Midbrain (tissue), 1 donor: ENCODE measurements around the gene HDLBP.
"Not testable (repeated sequence)": the region's sequence is repeated elsewhere in the genome, so short reads cannot be mapped to it uniquely, and the experiment has no call there.

Source experiments
- DNase-seq: peaks from one replicate; lab custom pipeline; 2025; lab: John Stamatoyannopoulos, UW

Gene HDLBP

DNA sequence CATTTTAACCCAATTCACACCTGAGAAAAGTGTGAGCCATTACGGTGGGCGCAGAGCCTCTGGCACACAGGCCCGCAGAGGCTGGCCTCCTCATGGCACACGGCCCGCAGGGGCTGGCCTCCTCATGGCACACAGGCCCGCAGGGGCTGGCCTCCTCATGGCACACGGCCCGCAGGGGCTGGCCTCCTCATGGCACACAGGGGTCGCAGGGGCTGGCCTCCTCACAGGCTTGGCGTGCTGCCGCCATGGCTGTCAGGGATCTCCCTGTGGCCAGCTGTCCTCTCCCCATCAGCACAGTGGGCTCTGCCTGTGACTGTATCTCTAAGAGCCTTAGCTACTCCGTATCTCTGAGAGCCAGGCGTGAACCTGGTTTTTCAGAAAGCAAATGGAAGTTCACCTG is 102.4 kb downstream of the HDLBP start:
- DNase-seq, result no peak

DNA sequence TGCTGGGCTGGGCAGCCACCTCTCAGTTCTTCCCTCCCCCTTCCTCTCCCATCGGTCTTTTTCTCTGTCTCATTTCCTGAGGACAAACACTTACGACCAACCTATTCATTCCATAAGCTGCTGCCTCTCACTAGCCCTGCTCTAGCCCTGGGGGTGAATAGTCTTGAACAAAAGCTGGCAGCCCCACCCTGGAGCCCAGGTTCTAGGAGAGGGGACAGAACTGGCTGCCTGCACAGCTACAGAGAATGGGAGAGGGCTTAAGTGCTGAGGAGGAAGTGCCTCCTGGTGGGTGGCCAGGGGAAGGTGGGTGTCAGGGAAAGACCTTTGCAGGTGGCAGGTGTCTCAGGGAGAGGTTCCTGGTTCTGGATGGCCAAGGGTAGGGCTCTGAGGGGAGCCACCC is 104.2 kb downstream of the HDLBP start:
- DNase-seq, result no peak

DNA sequence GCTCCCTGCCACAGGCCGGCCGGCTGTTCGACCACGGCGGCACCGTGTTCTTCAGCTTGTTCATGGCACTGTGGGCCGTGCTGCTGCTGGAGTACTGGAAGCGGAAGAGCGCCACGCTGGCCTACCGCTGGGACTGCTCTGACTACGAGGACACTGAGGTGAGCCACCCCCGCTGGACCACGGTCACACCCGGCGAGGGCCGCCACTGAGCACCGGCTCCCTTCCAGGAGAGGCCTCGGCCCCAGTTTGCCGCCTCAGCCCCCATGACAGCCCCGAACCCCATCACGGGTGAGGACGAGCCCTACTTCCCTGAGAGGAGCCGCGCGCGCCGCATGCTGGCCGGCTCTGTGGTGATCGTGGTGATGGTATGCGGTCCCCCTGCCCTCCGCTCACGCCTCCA is 106.2 kb downstream of the HDLBP start:
- DNase-seq, result no peak

DNA sequence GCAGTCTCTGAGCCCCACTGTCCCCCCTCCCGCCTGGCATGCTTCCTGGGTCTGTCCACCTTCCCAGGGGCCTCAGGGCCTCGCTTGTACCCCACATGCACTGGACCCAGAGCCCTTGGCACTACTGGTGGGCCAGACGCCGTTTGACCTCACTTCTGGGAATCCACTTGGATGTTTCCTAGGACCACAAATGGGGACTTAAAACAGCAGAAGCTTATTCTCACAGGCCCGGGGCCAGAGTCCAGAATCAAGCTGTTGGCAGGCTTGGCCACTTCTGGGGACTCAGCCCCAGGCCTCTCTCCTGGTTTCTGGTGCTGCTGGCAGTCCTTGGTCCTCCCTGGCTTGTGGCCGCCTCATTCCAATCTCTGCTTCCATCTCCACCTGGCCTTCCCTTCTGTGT is 107.4 kb downstream of the HDLBP start:
- DNase-seq, result peak; percentile 48

DNA sequence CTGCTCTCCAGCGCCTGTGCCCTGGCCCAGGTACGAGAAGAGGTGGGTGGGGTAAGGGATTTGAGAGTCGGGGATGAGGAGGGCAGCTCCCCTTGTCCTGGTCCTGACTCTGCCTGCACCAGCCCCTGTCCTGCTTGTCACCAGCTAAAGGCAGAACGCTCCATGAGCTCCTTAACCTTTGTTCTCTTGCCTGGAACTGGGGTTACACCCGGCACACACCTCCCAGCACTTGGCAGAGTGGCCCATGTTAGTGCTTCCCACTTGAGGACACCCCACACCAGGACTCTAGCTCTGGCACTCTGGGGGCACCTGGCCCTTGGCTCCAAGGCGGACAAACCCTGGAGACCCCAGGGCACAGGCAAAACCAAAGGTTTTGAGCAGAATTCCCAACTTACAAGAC is 107.8 kb downstream of the HDLBP start:
- no peak for DNase-seq

DNA sequence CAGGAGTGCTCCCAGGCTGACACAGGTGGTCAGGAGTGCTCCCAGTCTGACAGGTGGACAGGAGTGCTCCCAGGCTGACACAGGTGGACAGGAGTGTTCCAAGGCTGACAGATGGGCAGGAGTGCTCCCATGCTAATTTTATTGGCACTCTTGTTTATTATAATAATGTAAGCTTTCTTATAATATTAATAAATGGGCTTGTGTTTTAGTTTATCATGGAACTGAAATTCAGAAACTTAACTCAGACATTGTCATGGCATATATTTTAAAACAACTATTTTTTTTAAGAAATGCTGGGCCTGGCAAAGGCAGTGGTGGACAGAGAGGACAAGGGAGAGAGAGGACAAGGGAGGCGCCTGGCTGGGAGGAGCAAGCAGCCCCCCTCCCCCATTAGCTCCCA is 108.3 kb downstream of the HDLBP start:
- DNase-seq, result no peak

DNA sequence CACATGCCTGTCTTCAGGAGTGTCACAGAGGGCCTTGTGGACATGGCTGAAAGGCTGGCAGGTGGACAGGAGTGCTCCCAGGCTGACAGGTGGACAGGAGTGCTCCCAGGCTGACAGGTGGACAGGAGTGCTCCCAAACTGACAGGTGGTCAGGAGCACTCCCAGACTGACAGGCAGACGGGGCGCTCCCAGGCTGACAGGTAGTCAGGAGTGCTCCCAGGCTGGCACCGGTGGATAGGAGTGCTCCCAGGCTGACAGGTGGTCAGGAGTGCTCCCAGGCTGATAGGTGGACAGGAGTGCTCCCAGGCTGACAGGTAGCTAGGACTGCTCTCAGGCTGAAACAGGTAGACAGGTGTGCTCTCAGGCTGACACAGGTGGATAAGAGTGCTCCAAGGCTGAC is 110.4 kb downstream of the HDLBP start:
- no peak for DNase-seq

DNA sequence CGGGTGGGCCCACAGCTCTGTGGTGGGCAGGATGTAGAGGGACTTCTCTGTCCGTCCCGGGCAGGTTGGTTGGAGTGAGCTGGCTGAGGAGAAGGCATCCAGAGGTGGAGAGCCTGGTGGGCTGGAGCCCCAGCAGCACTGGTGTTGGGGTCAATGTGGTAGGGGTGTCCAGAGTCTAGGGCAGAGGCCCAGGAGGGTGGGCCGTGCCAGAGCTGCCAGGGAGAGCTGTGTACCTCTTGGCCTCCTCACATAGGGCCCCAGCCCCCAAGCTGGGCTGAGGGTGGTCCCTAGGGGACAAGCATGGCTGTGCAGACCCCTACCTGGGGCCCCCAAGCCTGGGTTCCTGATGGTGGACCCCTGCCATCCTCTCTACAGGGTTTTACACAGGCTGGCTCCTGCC is 111.0 kb downstream of the HDLBP start:
- DNase-seq, result no peak

DNA sequence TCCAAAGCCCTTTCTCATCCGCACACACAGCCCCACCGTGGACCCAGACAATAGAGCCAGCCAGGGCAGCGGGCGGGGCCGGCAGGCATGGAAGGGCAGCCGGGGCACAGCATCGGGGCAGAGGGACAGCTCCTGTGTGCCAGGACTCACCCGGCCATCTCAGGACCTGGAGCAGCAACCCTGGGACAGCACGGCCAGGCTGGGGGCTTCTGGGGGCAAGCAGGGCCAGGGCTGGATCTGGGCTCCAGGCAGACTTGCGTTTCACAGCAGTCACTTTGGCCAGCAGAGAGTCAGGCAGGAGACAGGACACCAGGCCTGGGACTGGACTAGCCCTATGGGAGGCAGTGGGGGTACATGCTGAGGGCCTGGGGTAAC is 111.5 kb downstream of the HDLBP start:
- no peak for DNase-seq

DNA sequence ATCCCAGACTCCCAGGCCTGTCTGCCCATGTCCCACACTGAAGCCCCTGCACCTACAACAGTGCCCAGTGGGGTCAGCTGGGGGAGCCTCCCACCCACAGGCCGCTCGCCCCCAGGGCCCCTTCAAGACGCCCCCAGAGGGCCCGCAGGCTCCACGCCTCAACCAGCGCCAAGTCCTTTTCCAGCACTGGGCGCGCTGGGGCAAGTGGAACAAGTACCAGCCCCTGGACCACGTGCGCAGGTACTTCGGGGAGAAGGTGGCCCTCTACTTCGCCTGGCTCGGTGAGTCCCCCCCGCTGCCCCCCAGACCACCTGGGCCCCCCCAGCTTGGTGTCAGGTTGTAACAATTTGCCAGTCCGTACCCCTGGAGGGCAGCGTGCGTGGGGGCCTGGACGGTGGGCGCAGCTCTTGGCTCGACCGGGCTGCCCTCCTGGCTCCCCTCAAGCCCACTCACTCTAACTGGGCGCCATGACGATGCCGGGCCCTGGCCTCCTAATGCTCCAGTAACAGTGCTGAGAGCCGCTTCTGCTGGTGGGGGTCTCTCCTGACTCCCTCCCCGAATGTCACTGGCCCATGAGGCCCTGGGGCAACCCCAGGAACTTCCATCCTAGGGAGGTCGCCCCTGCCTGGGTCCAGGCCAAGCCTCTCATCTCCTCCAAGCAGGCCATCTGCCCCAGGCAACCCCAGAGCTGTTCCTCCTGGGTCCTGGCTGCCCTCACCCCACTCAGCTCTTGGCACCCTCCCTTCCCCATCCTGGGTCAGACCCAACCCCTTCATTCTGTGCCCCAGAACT is 112.1 kb downstream of the HDLBP start:
- no peak for DNase-seq

DNA sequence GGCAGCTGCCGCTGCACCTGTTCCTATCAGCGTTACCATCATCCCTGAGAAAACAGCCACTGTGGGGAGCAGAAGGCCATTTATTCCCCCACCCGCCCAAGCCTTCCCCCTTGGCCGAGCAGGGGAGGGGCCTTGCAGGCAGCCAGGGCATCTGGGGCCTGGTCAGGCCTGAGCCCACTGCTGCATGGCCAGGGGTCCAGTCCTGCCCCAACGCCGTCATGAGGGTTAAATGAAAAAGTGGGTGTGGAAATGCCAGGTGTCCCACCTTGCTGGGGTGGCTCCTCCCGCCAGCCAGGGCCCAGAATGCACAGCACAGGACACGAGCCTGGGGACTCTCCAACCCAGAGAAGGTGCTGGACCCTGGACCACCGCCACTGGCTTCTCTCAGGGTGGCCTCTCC is 112.8 kb downstream of the HDLBP start:
- DNase-seq, result no peak

DNA sequence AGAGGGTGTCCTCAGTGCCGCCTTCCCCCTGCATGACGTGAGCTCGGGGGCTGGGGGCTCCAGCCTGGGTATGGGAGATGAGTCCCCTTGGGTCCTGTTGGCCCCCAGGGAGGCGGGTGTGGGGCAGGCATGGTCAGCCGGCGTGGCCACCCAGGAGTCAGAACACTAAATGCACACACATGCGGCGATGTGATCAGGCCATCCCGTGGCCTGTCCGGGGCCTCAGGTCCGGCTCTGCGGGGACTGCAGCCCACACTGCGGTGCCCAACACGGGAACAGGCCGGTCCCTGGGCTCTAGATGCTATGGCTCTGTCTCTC is 113.2 kb downstream of the HDLBP start:
- no peak for DNase-seq

DNA sequence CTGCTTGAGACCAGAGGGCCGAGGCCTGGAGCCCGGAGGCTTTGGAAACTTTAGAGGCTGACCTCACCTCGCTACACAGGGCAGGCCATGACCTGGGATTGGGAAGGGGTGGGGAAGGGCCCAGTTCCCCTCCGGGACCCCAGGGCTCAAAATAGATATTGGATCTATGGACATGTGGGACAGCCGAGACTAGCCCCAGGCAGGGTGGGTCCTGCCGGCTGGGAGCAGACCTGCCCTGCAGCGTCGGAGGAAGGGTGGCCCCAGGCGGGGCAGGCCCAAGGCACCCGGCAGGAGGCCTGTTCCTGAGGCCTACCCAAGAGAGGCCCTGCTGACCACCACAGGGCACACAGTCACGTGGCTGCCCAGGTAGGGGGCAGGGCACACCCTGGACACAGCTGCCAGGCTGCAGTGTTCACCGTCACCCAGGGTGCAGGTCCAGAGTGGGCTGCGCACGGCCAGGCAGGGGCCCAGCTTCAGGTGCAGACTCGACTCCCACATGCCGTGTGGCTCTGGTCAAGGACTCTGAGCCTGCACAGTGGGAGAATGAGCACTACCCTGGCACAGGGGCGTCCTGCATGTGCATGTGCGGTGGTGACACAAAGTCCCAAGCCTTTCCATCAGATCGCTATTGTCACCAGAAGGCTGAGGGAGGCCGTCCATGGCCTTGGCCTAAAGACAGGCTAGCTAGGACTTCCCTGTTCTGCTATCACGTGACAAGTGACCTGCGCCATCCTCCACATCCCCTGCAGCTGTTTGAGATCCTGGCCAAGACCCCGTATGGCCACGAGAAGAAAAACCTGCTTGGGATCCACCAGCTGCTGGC is 113.8 kb downstream of the HDLBP start:
- no peak for DNase-seq

DNA sequence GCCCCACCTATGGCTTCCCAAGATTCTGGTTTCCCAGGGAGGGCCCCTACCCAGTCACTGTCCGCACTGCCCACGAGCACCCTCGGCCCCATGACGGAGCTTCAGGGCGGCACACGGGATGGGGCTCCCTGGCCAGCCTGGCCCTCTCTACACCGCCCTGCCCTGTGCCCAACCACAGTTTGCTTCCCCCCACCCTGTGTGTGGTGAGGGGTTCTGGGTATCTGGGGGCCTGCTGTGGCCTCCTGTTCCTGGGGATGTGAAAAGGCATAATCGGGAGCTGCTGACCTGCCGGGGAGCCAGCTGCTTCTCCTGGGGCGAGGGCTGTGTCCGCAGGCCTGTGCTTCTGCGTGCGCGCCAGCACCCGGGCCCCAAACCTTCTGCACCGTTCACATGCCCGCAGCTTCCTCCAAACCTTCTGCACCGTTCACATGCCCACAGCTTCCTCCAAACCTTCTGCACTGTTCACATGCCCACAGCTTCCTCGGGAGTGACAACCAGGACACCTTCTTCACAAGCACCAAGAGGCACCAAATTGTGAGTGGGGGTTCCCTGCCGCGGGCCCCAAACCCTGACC is 114.6 kb downstream of the HDLBP start:
- DNase-seq, result no peak

DNA sequence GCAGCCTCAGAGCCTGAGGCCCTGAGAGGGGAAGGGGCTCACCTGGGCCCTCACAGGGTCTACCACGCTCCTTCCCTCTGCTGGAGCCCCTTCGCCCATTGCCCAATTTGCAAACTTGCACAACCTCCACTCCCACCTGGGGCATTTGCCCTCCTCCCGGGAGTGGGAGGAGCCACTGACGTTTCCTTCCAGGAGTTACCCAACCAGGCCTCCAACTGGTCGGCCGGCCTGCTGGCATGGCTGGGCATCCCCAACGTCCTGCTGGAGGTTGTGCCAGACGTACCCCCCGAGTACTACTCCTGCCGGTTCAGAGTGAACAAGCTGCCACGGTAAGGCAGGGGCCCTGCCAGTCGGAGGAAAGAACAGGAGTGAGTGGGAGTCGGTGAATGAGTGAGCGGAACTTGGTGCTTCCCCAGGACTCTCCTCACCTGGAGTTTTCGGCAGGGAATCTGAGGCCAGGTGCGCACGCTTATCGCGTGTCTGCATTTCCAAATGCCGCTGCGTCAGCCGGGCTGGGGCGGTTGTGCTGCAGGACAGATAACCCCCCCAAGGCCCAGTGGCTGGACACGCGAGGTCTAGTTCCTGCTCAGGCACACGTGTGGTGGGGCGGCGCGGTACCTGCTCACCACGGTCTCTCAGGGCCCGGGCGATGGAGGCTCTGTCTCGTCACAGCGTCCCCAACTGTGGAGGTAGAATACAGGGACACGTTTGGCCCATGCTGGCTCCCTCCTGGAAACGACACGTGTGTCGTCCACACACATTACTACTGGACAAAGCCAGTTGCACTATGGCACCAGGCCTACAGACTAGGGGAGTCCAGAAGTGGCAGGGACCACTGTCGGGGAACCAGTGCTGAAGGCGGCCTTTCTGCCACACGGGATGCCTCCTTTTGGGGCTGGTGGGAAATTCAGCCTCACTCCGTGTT is 115.3 kb downstream of the HDLBP start:
- DNase-seq, result no peak

DNA sequence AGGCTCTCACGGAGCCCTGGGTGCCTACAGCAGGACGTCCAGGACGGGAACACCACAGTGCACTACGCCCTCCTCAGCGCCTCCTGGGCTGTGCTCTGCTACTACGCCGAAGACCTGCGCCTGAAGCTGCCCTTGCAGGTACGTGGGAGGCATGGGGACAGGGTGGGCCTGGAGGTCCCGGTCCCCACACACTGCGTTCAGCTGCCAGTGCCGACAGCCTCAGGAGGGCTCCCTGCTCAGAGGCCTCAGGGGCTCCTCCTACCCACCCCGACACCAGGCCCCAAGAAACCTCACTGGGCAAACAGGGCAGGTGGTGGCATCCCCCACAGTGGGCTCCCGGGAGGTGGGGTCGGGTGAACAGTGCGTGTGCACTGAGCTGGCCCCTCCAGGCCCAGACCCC is 116.2 kb downstream of the HDLBP start:
- DNase-seq, result no peak

DNA sequence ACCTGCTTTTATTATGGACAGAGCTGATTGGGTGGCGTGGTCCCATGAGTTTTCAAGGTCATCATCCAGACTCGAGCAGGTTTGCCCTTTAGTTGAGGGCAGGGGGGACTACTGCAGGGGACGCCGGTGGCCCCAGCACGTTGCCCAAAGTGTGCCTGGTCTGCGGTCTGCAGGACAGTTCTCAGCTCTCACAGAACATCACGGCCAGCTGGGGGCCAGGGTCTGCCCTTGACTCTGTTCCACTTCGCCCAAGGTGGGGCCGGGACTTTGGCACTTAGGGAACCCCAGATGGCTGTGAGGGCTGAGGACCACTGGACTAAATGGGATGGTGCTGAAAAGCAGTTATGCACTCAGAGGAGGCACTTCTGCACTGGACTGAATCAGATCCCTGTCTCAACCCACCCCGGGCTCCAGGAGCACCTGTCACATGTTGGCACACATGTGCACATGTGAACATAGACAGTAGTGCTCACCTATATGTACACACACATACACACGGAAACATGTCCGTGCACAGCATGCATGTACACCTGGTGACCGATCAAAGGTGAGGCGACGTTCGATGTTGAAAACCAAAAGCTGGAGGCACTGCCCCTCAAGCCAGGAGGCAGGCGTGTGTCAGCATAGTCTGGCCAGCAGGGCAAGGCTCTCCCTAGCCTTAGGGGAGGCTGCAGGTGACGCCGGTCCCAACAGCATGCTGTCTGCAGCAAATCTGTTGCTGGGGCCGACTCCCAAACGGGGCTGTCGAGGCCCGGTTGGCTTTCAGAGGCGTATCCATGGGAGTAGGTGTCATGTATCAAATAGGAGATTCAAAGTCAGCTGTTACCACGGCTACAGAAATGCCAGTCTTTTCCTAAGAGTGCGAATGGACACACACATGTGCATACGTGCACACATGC is 116.8 kb downstream of the HDLBP start:
- no peak for DNase-seq

DNA sequence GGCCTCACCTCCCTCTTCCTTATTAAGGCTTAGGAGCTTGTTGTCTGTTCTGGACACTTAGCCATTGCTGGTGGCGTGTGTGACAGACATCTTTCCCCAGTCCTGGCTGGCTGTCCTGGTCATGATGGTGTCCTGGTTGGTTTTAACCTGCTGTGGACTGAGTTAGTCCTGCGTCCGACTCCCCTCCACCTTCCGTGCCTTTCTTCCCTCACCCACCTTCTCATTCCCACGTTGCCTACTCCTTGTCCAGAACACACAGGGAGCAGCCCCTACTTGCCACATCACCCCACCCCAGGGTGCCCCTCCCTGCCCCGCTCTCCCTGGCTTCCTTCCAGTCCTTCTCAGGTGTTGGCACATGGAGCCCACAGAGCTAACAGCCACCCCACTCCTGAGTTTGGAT is 117.5 kb downstream of the HDLBP start:
- DNase-seq, result no peak

DNA sequence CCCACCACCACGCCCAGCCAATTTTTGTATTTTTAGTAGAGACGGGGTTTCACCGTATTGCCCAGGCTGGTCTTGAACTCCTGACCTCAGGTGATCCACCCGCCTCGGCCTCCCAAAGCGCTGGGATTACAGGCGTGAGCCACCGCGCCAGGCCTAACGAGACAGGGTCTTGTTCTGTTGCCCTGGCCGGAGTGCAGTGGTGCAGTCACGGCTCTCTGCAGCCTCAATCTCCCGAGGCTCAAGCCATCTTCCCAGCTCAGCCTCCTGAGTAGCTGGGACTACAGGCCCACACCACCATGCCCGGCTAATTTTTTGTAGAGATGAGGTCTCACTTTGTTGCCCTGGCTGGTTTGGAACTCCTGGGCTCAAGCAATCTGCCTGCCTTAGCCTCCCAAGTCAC is 118.2 kb downstream of the HDLBP start:
- not testable (repeated sequence) for DNase-seq

DNA sequence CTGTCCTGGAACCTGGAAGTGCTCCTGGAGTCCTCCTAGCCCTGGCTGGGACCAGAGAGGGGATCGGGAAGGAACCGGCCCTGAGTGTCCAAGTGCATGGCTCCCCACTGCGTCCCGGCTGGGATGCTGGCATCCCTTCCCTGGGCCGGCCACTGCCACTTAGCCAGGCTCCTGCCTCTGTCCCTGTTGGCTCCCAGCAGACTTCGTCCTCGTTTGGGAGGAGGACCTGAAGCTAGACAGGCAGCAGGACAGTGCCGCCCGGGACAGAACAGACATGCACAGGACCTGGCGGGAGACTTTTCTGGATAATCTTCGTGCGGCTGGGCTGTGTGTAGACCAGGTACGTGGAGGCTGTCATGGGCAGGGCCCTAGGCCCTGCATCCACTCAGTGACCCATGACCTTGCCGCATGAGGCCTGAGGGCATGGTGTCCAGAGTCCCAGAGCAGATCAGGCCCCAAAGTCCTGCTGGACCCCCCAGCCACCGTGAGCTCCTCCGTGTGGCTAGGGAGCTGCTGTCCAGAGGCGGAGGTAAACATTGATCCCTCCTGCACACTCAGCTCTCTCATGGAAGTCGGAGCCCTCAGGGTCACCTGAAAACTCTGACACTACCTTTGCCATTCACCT is 119.9 kb downstream of the HDLBP start:
- DNase-seq, result no peak

DNA sequence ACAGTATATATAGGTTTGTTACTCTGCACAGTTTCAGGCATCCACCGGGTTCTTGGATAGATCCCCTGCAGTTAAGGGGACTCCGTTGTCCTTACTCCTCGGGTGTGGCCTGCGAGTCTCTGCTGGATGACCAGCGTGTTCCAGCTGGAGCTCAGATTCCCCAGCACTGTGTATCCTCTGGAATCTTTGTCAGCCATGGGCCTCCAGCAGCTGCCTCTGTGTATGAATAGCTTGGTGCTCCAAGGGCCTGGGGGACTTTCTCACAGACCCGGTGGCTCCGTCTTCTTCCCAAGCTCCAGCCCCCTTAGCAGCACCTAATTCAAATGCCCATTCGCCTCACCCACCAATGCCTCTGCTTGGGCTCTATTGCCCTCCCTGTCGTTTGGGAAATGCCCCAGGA is 120.7 kb downstream of the HDLBP start:
- no peak for DNase-seq
